Measurements from ENCODE around the gene PTPN11.

The PTPN11 gene

GRCh38 chr12:112546339-112546738 is 127.6 kb downstream of the PTPN11 start:
- no peak for DNase-seq (ENCODE audit: low spot score)

GRCh38 chr12:112546996-112547395 is 128.2 kb downstream of the PTPN11 start:
- no peak for TF ChIP-seq CTCF (IDR thresholded peaks at IDR 0.05; ENCODE audit: extremely low read depth, missing control alignments)
- DNase-seq (ENCODE audit: low spot score): no peak

More at GRCh38 chr12:112546339-112546738, 127.6 kb downstream of the PTPN11 start:
- no peak for TF ChIP-seq CTCF (IDR thresholded peaks at IDR 0.05; ENCODE audit: extremely low read depth, missing control alignments)

GRCh38 chr12:112549031-112549430 is 130.3 kb downstream of the PTPN11 start:
- TF ChIP-seq CTCF (IDR thresholded peaks at IDR 0.05; ENCODE audit: extremely low read depth, missing control alignments): no peak
- DNase-seq (ENCODE audit: low spot score): no peak

- DNase-seq (ENCODE audit: low spot score): no peak
- no peak for TF ChIP-seq CTCF (IDR thresholded peaks at IDR 0.05; ENCODE audit: extremely low read depth, missing control alignments)
Measured at GRCh38 chr12:112551681-112552080, 132.9 kb downstream of the PTPN11 start.

GRCh38 chr12:112555621-112556233 is 137.0 kb downstream of the PTPN11 start:
- TF ChIP-seq CTCF (IDR thresholded peaks at IDR 0.05; ENCODE audit: extremely low read depth, missing control alignments): no peak
- DNase-seq (ENCODE audit: low spot score): no peak

GRCh38 chr12:112557951-112558630 is 139.3 kb downstream of the PTPN11 start:
- no peak for TF ChIP-seq CTCF (IDR thresholded peaks at IDR 0.05; ENCODE audit: extremely low read depth, missing control alignments)
- no peak for DNase-seq (ENCODE audit: low spot score)

Data from GM20000 (cell line).